WI38 (cell line): ENCODE results near the gene PTBP2.

Experiments
- H3K4me3 ChIP-seq: 2 replicates; pipeline ENCODE4 v1.5.1; 2011; ENCODE audit warnings: low read depth, mild to moderate bottlenecking, control low read depth, low read length
- TF ChIP-seq, protein P1 (sequence below): IDR thresholded peaks from 2 replicates; pipeline ENCODE4 v1.5.1; 2012; ENCODE audit warnings: low read depth, mild to moderate bottlenecking, control low read depth, low read length

PTBP2 gene

DNA sequence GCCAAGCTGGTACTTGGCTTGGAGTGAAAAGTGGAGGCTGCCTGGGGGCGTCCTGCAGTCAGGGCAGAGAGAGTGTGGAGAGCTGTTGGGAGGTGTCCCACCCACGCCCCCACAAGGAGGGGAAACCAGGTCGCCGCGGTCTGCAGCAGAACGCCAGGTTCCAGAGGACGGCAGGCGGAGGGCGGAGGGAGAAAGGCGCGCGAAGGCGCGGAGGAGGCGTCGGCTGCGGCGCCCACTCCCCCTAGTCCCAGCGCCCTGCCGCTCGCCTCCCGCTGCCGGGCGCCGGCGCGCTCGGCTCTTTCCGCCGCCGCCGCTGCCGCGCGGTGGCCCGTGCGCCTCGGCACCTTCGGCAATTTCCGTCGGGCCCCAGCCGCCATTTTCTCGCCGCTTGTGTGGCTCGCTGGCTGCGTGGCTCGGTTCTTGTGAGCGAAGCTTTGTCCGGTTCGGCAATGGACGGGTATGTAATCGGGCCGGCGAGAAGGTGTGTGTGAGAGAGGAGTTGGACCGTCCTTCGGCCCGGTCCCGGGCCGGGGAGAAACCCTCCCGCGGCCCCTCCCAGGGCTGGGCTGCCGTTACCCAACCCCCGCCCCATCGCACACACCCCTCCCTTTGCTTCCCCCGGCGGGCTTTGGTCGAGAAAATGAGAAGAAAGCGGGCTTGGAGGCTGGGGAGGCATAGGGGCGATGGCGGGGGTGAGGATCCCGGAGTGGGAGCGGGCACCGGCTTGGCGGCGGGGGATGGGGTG is at the start of gene PTBP2:
Gene PTBP2, plus strand, starts transcription at position 369 of the 745 bp plus-strand sequence. Its CDS starts 81 bp downstream, at position 450.
- H3K4me3 ChIP-seq = peak within 1 kb of the TSS; percentile 94
- TF ChIP-seq, protein P1, sequence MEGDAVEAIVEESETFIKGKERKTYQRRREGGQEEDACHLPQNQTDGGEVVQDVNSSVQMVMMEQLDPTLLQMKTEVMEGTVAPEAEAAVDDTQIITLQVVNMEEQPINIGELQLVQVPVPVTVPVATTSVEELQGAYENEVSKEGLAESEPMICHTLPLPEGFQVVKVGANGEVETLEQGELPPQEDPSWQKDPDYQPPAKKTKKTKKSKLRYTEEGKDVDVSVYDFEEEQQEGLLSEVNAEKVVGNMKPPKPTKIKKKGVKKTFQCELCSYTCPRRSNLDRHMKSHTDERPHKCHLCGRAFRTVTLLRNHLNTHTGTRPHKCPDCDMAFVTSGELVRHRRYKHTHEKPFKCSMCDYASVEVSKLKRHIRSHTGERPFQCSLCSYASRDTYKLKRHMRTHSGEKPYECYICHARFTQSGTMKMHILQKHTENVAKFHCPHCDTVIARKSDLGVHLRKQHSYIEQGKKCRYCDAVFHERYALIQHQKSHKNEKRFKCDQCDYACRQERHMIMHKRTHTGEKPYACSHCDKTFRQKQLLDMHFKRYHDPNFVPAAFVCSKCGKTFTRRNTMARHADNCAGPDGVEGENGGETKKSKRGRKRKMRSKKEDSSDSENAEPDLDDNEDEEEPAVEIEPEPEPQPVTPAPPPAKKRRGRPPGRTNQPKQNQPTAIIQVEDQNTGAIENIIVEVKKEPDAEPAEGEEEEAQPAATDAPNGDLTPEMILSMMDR = no peak

- no peak overlapping the region for H3K4me3 ChIP-seq
- TF ChIP-seq, protein P1 = no peak
Observed at GRCh38 chr1:96674915-96675314, 46.7 kb upstream of the PTBP2 start.

DNA sequence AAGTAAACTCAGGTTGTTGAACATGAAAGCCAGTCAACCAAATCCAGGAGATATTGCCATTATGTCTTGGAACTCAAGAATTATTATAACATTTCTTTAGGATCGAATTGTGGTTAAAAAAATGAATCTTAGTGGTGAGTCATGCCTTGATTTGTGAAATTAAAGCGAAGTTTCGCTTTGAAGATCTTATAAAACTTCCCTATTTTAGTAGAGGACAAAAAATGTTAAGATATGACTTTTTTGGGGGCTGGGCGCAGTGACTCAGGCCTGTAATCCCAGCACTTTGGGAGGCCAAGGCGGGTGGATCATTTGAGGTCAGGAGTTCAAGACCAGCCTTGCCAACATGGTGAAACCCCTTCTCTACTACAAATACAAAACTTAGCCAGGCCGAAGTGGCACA is 39.5 kb upstream of the PTBP2 start:
- TF ChIP-seq, protein P1 = no peak
- no peak overlapping the region for H3K4me3 ChIP-seq

DNA sequence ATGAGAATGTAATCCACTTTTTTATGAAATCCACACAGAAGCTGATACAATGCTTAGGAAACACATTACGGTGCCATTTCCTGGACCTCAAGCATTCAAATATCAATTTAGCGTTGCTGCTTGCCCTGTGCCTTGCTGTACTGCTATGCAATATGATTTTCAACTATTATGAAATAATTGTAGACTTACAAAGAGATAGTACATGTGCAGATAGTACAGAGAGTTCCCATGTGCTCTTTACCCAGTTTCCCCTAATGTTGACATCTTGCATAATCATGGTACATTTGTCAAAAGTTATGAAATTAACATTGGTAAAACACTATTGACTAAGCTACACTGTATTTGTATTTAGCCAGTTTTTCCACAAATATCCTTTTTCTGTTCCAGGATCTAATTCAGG is 37.7 kb upstream of the PTBP2 start:
- TF ChIP-seq, protein P1 = no peak
- no peak overlapping the region for H3K4me3 ChIP-seq

- no peak overlapping the region for H3K4me3 ChIP-seq
- TF ChIP-seq, protein P1 = no peak
Observed at GRCh38 chr1:96684744-96685143, 36.8 kb upstream of the PTBP2 start.

DNA sequence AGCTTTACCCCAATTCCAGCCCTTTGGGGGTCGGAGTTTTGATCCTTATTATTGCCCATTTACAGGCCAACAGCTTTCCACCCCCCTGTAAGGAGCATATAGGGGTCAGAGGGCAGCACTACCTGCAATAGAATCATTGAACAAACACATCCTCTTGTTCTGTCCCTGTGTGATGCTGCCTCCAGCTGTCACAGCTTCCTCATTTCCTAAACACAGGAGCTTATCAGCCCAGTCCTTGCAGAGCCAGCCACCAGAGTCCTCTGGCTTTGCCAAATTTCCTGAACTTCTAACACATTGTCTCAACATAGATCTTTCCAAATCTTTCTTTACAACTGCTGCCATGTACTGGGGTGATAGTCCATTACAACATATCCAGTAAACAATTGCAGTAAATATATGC is 32.8 kb upstream of the PTBP2 start:
- TF ChIP-seq, protein P1 = no peak
- no peak overlapping the region for H3K4me3 ChIP-seq

- H3K4me3 ChIP-seq = no peak overlapping the region
- TF ChIP-seq, protein P1 = no peak
Observed at GRCh38 chr1:96695954-96696353, 25.6 kb upstream of the PTBP2 start.
